ENCODE data around the gene FAM193A. TPM values are rescaled to one million over a fixed set of nuclear protein-coding genes. Genes with fewer than 3 reads are reported as not detected.
"Not testable (repeated sequence)": the region's sequence is repeated elsewhere in the genome, so short reads cannot be mapped to it uniquely, and the experiment has no call there.

FAM193A gene
- total RNA-seq, 1 donor from 2014 or later = 17.1 TPM

- FAIRE-seq (no peak), DNase-seq (ENCODE audit: low spot score in 2 of 2) (no peak)
Measured at GRCh38 chr4:2714061-2714770, 177.8 kb downstream of the FAM193A start.

DNA sequence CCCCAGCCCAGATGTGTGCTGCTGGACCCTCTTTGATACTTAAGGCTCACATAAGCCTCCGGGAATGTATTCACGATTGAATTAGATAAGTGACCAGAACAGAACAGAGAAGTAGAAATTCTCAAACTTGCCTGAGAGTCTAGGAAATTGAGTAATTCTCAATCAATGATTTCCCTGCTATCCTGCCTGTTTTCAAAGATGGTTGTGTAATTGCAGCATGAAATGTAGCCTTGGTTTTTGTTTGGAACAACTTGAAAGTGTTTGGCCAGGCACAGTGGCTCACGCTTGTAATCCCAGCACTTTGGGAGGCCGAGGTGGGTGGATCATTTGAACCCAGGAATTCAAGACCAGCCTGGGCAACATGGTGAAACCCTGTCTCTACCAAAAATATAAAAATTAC, 178.5 kb downstream of the FAM193A start:
- FAIRE-seq = no peak

DNA sequence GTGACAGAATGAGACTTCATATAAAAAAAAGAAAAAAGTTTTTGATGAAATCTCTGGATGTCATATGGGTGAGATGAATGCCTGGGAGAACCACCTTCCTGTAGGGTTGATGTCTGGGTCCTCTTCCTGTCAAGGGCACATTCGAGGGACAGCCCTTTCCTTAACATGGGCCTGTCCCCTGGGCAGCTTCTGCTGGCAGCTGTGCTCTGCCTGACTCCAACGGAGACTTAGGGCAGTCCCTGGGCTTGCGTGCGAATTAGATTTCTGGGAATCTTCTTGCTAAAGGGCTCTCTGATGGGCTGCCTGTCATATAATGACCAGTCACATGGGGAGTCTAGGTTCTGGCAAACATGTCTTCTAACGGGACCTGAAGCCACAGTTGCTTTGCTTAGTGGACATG, 179.0 kb downstream of the FAM193A start:
- FAIRE-seq (no peak), DNase-seq (ENCODE audit: low spot score in 2 of 2) (no peak)

More for the DNA sequence above, 178.5 kb downstream of the FAM193A start:
- no peak for DNase-seq (ENCODE audit: low spot score in 2 of 2)

DNA sequence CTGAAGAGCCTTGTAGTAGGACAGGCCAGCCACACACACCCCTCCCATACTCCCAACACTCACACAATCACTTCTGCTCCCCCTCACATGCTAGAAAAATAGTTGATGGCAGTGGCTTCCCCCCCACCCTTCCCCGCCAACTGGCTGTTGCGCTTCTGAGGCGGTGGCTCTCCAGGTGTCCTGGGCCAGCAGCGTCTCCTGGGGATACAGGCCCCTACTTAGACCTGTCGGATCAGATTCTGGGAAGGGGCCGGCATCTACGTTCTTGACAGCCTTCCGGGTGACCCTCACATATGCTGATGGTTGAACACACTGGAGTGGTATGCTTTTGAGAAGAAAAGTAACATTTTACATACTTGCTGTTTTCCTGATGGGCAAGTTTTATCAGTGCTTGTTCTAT, 179.8 kb downstream of the FAM193A start:
- no peak for FAIRE-seq

GRCh38 chr4:2721586-2721985, 185.1 kb downstream of the FAM193A start:
- DNase-seq (ENCODE audit: low spot score in 2 of 2) = no peak
- no peak for FAIRE-seq

More for the DNA sequence above, 179.8 kb downstream of the FAM193A start:
- no peak for DNase-seq (ENCODE audit: low spot score in 2 of 2)

DNA sequence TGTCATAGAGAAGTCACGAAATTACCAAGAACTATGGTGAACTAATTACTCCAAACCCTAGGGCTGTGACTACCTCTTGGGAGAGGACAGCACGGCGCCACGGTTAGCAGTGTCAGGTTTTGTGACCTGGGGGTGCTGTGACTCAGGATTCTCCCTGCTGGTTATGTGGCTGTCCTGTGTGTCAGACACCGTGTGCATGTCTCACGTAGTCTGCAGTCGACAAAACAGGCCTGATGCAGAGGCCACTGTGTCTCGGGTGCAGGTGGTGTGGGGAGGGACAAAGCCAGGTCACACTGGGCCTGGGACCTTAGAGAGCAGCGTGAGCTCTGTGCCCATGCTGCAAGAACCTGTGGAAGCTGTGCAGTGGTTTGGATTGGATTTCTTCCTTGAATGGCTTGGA, 185.6 kb downstream of the FAM193A start:
- no peak for DNase-seq (ENCODE audit: low spot score in 2 of 2)
- no peak for FAIRE-seq

DNA sequence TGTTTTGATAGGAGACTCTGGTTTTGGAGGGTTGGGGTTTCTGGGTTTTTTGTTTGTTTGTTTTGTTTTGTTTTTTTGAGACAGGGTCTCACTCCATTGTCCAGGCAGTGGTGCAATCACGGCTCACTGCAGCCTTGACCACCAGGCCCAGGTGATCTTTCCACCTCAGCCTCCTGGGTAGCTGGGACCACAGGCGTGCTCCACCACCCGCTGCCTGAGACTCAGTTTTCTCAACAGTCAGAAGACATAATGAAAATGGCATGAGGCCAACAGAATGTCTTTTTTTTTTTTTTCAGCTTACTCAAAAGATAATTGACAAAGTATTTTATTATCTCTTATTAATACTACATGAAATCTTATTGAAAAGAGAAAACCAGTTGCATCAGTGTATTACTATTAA, 187.3 kb downstream of the FAM193A start:
- DNase-seq (ENCODE audit: low spot score in 2 of 2) (no peak), FAIRE-seq (no peak)

- FAIRE-seq (no peak), DNase-seq (ENCODE audit: low spot score in 2 of 2) (no peak)
Measured at GRCh38 chr4:2725380-2725779, 188.9 kb downstream of the FAM193A start.

DNA sequence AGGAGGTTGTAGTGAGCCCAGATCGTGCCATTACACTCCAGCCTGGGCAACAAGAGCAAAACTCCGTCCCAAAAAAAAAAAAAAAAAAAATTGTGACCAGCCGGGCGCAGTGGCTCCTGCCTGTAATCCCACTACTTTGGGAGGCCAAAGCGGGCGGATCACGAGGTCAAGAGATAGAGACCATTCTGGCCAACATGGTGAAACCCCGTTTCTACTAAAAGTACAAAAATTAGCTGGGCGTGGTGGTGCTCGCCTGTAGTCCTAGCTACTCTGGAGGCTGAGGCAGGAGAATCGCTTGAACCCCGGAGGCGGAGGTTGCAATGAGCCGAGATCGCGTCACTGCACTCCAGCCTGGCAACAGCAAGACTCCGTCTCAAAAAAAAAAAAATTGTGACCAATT, 190.4 kb downstream of the FAM193A start:
- DNase-seq (ENCODE audit: low spot score in 2 of 2); FAIRE-seq: not testable (repeated sequence)

- DNase-seq (ENCODE audit: low spot score in 2 of 2) = no peak
- no peak for FAIRE-seq
Measured at GRCh38 chr4:2728221-2728620, 191.8 kb downstream of the FAM193A start.

DNA sequence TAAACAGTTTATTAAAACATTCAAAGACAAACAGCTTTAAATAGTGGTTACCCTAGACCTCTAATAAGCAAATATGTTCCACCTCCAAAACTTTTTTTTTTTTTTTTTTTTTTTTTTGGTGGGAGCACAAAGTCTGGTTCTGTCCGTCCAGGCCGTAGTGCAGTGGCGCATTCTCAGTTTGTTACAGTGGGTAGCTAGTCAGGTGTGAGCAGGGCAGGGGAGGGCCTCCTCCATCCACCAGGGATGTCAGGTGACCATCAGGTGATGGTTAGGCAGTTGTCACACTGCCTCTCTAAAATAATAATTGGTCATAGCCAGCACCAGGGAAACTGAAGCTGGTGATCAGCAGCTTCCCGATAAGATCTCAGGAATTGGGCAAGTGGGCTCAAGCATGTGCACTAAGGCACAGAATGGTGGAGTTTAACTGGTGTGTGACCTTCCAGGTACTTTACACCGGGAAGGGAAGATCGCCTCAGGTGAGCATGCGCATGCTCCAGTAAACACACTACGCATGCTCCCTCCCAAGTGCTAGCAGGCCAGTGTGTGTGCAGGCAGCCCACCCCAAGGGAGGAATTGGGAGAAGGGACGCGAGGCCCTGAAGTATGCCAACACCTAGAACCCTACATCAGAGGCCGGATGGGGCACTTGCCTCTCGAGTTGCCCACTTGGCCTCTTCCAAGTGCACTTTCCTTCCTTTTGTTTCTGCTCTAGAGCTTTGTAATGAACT, 192.5 kb downstream of the FAM193A start:
- DNase-seq (ENCODE audit: low spot score in 2 of 2) (no peak), FAIRE-seq (no peak)

DNA sequence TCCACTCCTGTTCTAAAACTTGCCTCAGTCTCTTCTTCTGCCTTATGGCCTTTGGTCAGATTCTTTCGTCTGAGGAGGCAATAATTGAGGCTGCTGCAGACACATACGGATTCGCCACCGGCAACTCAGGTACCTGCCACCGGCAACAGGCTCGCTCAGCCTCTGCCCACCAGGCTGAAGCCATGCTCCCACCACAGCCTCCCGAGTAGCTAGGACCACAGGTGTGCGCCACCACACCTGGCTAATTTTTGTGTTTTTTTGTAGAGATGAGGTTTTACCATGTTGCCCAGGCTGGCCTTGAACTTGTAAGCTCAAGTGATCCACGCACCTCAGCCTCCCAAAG, 193.1 kb downstream of the FAM193A start:
- DNase-seq (ENCODE audit: low spot score in 2 of 2) (no peak), FAIRE-seq (no peak)

DNA sequence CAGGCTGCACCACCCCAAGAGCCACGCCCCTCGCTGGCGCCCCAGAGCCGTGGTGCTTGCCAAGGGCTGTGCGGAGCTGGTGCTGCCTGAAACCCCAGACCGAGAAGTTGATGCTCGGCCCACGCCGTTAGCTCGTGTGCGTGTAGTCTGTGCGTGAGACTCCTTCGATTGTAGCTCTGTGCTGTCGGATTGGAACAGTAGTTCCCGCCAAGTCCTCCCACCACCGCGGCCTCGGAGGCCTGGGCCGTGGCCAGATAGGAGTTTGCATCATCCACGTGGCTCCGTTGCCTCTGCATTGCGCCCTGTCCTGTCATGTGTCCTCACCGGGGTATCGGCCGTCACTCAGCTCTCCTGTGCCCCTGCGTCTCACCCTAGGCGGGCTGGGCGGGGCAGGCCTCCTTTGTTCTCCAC, 195.5 kb downstream of the FAM193A start:
- DNase-seq (ENCODE audit: low spot score in 2 of 2) (no peak), FAIRE-seq (no peak)

DNA sequence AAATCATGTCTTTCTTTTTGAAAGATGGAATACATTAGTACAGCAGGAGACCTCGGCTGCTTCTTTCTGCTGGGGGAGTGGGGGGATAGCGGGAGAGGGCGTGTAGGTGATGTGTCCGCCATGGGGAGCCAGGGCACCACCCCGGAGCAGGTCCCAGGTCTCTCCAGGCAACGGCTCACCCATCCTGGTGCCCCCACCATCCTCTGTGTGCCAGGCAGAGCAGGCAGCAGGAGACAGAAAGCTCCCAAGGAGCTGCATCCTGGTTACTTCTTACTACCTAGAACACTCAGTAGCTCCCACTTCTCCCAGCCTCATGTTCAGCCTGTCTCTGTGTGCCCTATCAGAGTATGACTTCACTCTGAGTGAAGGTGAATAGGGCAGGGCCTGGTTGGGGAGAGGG, 196.1 kb downstream of the FAM193A start:
- FAIRE-seq (no peak), DNase-seq (ENCODE audit: low spot score in 2 of 2) (no peak)

DNA sequence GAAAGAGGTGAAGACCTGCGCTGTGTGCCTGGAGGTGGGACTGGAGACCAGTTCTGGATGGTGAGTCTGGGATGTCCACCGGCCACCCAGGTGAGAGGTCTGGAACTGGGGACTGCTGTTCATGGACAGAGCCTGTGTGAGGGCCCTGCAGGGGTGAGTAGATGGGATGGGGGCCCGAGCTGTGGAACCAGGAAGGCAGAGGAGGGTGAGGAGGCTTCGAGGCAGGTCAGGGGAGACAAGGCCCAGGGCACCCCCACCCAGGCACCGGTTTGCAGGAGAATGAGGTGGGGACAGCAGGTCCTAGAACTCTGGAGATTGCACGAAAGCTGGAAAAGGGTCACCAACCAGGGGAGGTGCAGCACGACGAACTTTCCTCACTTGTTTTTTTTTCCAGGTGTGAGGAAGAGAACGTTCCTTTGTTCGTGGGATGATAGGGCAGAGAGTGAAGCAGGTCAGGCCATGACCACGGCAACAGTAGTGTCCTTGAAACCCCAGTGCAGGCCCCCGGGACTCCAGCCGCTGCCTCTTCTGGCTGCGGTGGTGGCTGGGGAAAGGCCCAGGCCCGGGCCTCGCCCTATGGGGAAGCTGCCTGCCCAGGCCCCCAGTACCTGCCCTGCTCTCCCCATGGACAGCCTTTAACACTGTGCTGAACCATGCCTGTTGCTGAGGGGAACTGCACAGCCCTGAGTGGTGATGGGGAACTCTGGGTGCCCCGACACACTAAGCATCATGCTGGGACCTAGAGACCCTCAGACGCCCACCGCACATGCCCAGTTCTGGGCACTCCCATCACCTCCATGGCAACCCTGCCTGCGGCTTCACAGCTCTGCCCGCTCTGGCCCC, 196.8 kb downstream of the FAM193A start:
- no peak for DNase-seq (ENCODE audit: low spot score in 2 of 2)
- FAIRE-seq = no peak

DNA sequence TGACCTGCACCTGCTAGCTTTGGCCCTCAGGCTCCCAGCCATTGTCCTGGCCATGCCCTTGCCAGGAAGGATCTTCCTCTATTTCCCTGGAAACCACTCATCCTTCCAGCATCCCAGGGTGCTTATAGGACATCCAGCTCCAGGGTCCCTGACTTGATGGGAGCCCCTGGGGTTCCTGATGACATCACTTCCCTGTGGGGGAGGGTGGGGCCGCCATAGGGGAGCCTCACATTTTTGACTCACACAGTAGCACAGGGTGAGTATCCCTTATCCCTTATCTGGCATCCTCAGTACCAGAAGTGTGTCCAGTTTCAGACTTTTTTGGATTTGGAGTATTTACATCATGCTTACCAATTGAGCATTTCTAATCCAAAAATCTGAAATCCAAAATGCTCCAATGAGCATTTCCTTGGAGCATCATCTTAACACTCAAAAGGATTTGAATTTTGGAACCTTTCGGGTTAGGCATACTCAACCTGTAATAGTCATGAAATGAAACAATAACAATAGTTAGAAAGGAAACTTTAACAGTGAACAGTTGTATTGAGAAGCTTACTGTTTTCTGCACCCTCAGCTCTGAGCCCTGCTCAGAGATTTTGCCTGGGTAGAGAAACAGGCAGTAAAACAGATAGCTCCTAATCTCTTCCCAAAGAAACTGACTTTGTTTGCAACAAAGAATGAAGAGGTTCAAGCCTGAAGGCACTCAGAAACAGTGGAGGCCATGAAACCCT, 197.6 kb downstream of the FAM193A start:
- no peak for FAIRE-seq
- no peak for DNase-seq (ENCODE audit: low spot score in 2 of 2)

DNA sequence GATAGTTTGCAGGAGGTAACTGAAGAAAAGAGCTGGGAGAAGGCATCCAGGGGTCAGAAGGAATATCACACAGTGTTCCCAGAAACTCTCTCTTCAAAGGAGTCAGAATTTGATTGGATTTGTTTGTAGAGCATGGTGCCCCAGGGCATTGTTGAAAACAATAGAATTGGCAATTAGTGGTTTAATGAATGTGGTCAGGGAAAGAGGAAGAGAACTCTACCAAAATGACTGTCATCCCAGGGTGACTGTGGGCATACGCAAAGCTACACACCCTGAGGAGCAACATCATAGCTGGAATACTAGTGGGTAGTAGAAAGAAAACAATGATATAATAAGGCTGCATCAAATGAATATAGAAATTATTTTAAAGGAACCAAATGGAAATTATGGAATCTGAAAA, 198.2 kb downstream of the FAM193A start:
- FAIRE-seq = no peak
- no peak for DNase-seq (ENCODE audit: low spot score in 2 of 2)

GRCh38 chr4:2735869-2736268, 199.4 kb downstream of the FAM193A start:
- DNase-seq (ENCODE audit: low spot score in 2 of 2) (no peak), FAIRE-seq (no peak)

DNA sequence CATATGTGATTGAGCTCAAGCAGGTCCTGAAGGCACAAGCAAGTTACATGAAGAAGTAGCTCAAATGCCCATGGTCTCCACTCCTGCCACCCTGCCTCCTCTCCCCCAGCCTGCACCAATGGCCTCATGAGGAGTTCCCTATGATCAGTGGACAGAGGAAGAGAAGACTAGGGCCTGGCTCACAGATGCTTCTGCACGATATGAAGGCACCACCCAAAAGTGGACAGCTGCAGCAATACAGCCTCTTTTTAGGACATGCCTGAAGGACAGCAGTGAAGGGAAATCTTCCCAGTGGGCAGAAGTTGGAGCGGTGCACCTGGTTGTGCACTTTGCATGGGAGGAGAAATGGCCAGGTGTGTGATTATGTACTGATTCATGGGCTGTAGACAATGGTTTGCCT, 201.8 kb downstream of the FAM193A start:
- not testable (repeated sequence) for DNase-seq (ENCODE audit: low spot score in 2 of 2); FAIRE-seq

GRCh38 chr4:2741626-2742025, 205.2 kb downstream of the FAM193A start:
- no peak for FAIRE-seq
- peak in 1 of 2 donors; percentile 10 for DNase-seq (ENCODE audit: low spot score in 2 of 2)

Data from frontal cortex (tissue), 4 donors.